Stimulated activated naive CD4-positive, alpha-beta T cell (primary cell): ENCODE results near the gene FEV.

Experiments used
- DNase-seq, 6 experiments: peaks; one replicate each; lab custom pipeline; 2025; lab: John Stamatoyannopoulos, UW

FEV gene

DNA sequence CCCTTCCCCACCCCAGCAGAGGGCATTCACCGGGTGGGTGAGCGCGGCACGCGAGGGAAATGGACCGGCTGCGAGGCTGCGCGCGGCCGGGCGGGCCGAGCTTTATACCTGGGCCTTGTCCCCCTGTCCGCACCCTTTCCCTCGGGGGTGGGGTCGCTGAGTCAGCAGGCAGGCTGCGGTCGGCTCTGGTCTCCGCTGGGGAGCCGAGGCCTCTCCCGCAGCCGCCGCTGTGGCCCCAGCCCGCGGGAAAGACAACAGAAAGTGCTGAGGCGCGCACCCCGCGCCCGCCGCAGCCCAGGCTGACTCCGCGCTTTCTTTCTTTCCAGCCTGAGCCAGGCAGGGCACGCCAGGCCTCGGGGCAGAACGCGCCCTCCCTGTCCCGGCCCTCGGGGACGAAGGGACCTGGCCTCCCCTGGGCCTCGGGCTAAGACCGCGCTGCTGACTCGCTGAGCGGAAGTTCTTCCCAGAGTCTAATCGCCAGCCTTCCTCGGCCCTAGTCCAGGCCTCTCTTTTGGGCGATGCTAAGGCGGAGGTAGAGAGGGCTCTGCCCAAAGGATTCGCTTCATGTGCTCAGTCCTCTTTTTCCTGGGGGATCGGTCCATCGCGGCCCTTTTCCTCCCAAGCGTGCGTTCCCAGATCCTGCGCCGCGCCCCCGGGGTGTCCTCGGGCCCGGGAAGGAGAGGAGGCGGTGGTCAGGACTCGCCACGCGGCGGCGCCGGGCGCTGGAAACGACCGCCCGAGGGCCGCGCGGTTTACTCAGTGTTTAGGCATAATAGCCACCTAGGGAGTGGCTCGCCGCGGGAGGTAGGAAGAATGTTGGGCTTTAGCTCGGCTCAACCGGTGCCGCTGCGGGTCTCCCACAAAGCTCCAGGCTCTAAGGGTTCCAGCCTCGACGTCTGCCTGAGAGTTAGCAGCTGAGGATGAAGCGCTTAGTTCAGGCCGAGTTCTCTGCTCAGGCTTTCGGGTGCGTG lies 8.6 kb upstream of the FEV start, which contains the start of gene CRYBA2:
CRYBA2 (minus strand) TSS at position 78 of the 971 bp plus-strand sequence. CDS start 246 bp downstream, outside the sequence.
- no peak for DNase-seq

DNA sequence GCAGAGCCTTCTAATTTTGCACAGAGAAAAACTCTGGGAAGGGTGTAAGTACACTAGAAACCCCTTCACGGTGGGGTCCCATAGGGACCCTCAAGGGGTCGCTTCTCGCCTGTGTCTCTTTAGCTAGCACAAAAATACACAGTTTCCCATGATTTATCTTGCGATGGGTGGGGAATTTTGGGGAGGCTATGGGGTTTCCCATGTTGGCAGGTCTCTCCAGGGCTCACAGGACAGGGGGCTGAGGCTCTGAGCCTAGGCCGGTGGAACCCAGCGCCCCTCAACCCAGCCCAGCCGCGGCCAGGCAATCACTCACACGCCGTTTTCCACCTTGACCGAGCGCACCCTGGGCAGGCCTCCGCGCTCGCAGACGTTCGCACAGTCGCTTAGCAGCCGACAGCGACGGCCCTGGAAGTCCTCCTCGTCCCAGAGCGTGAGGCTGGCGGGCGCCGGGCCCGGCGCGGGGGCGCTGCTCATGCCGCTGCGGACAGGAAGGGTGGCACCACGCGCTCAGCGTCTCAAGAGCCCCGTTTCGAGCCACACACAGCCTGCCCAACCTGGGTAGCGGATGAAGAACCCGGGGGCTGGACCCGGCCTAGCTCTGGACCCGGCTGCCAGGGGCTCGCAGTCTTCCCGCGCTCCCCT lies 7.8 kb upstream of the FEV start:
- DNase-seq = no peak

DNA sequence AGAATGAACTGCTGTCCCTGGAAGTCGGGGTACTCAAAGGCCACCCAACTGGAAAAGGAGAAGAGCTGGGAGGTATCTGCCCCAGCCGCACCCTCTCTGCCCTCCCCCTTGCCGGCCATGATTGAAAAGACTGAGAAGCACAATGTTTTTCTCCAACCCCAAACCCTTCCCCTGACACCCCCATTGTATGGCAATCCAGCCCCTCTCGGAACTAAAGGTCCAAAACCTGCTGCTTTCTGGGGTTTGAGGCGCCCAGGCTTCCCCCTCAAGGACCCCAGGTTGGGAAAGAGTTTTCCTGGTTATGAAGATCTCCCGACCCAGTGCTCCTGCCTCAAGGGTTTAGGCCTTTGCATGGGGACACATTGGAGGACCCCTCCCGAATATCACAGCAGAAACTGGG lies 7.2 kb upstream of the FEV start:
- no peak for DNase-seq

DNA sequence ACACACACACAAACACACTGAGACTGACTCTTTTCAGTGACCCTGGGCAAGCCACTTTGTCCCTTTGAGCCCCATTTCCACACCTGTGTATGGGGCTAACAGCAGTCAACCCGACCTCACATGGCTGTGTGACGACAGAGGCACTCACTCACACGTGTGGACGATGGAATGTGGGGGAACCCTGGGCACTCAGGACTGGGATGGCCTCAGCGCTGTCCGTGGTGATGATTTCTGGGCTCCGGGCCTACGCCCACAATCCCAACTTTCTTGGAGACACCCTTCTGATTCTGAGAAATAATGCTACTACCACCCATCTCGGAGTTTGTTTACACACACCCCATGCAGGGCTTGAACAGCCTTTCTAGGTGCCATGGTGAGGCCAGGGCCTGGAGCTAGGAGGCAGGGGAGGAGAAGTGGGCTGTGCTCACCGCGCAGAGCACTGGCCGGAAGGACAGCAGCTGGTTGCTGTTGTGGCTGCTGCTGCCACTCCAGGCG lies 6.7 kb upstream of the FEV start:
- DNase-seq = no peak

DNA sequence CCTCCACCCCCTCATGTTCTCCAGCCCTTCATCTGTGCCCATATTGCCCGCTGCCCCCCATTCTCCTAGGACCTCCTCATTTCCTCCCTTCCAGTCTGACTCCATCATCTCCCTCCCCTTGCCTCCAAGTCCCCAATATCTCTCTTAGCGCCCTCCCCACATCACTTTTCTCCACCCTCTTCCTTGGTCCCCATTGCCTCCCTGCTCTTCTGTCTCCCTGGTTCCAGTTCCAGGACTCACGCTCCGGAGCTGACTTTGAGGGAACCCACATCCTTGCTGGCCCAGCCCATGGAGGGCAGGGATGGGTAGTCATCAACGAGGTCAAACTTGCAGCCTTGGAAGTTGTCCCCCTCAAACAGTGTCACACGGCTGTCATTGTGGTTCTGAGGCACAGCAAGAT lies 5.6 kb upstream of the FEV start:
- no peak for DNase-seq

DNA sequence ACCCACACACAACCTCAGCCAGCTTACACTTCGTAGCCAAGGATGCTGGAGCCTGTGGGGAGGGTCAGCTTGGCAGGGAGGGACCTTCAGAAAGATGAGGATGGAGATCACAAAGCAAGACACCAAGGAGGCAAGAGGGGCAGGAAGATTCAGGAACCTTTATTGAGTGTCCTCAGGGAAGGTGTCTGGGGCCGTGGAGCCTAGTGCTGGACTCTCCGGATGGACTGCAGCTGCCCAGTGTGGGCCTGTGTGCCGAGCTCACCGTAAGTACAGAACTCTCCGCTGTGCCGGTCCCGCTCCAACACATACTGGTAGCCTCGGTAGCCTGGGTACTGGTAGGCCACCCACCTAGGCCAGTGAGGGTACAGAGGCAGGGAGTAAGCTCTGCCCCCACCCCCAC lies 5.1 kb upstream of the FEV start:
- no peak for DNase-seq

DNA sequence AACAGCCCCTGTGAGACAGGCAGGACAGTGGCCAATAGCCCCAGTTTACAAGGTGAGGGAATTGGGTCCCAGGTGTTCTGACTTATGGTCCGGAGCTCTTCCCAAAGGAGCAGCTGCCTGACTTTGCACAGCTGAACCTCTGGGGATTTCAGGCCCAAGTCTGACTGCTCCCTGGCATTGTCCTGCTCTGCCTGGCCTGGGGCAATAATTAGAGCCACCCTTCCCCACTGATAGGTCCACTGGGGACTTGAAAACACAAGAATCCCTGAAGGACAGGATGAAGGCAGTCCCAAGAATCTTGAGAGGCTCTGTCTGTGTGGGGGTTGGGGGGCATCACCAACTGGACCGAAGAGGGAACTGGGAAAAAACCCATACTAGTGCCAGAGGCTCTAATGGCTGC lies 3.7 kb upstream of the FEV start:
- DNase-seq = no peak

DNA sequence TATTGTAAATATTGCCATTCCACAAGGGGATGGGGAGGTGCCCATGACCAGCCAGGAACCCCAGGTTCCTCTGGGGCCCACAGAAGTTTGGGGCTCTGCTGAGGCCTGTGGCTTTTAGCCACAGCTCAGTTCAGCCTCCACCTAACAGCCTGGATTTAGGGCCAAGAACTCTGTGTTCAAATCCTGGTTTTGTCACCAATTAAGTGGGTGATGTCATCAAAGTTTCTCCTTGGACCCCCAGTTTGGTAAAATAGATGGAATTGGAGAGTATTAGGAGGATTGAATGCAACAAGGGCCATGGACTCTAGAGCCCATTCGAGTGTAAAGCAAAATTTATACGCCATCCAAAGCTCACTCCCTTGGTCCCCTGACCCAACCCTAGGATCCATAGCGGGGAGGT lies 3.2 kb upstream of the FEV start:
- no peak for DNase-seq

DNA sequence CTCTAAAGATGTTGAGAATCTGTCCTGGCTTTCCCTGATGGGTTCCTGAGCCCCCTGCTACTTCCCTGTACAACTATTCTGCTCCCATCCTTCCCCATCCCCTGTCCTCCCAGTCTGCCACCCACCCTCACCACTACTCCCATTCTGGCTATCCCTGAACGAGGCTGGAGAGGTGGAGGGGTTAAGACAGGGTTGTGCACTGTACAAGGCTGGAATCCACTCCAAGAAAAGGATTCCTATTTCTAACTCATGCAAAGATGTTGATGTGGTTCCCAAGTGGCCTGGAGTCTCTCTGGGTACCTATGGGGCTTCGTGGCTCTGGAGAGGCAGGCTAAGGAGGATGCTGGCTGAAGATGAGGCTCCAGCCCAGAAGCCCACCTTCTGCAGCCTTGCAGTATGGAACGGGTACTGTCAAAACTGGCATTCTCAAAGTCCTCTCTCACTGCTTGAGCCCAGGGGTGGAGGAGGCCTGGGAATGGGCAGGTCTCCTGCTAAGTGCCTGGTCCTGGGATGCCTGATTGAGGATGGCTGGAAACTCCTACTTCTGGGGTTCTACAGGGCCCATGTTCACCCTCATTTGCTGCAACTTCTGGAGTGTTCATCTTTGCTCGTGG lies 1.3 kb upstream of the FEV start:
- no peak for DNase-seq

DNA sequence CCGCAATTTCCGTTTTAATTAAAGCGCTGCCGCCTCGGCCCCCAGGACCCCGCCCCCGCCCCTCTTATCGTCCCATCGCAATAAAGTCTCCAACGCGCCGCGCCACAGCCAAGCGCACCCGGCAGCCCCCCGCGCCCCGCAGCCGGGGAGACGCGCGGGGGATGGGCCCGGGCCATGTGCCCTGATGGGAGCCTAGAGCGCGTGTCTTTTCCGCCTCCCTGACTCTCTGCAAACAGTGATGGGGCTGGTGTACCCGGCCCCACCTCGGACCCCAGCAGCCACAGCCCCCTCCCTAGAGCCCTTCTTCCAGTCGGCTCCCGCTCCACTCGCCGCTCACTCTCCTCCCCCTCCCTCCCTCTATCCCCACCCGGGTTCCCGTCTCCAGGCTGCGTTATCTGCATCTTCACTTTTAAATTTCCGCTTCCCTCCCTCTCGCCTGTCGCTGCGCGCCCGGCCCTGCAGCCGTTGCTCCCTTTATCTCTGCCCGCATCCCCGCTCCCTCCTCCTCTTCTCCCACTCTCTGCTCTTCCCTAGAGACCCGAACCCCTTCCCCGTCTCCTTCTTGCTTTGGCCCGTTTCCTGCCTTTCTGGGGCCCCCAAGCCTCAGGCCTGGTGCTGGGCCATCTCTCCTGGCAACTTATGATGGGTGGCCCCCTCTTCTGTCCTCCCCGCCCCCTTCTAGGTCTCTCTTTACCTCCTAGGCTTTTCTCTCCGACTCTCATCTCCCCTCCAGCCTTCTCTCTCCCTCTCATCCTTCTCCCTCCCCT lies 524 bp upstream of the FEV start:
- no peak for DNase-seq

DNA sequence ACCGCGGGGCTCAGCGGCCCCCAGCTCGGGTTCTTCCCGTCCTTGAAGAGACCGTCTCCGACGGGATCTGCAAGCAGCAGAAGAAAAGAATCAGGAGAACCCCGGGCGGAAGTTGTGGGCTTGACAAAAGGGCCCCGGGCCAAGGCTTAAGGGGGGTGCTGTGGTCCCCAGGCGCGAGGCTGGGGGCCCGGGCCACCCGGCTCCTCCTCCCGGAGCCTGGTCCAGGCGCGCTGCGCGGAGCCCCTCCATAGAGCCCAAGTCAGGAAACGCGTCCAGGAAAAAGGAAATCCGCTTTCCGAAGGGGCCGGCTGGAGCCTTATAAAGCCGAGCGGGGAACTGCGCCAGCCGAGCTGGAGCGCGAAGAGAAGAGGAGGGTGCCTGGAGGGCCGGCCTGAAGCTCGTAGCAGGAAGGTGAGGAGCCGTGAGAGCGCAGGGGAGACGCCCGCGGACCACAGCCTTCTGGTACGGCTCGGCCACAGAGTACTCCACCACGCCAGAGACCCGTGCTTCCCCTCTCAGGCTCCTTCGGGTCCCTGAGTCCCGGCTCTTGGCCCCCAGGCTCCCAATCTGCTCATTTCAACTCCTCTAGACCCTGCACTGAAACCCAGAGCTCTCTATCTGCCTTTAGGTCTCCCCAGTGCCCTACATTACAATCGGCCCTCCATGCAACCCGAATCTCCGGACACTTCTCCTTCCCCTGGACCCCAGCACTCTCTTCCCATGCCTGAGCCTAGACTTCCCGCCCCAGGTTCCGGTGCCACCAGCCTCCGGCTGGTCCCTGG lies 554 bp downstream of the FEV start:
- no peak for DNase-seq

DNA sequence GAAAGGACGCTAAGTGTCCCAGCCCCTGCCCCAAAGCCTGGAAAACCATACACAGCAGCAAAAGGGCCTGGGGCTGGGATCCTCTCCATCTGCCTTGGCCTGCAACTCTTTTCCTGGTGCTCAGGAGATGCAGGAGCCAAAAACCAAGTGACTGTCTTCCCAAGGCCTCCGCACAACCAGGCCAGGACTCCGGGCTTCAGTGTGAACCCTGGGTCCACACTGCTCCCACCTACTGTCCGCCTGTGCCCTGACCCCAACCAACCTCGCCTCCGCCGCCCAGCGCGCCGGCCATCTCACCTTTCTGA lies 1.1 kb downstream of the FEV start:
- no peak for DNase-seq

DNA sequence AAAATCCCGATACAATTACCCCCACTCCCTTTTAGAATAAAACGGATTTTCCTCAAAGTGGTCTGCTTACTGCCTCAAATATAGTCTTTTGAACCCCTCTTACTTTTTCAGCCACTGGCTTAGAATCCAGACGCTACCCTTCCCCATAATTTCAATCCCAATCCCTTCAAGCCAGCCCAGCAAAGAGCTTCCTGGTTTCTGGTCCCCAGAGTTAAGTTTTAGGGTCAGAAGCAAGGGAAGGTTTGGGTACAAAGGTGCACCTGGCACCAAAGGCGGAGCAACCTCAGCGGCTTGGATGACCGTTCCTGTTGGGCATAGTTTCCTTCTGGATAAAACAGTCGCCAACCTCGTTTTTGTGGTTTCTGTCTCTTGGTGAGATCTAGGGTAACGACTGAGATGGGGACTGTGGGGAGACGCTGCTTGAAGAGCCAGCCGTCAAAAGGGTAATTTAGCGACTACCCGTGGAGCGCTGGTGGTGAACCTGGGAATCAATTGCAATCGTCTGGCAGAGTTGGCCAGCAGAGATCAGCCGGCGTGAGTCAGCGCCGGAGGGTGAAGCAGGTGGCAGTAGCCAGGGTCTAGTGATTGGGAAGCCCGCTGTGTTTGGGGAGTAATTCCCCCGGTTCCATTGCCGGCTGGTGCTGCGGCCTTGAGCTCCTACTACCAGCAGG lies 1.6 kb downstream of the FEV start:
- no peak for DNase-seq

DNA sequence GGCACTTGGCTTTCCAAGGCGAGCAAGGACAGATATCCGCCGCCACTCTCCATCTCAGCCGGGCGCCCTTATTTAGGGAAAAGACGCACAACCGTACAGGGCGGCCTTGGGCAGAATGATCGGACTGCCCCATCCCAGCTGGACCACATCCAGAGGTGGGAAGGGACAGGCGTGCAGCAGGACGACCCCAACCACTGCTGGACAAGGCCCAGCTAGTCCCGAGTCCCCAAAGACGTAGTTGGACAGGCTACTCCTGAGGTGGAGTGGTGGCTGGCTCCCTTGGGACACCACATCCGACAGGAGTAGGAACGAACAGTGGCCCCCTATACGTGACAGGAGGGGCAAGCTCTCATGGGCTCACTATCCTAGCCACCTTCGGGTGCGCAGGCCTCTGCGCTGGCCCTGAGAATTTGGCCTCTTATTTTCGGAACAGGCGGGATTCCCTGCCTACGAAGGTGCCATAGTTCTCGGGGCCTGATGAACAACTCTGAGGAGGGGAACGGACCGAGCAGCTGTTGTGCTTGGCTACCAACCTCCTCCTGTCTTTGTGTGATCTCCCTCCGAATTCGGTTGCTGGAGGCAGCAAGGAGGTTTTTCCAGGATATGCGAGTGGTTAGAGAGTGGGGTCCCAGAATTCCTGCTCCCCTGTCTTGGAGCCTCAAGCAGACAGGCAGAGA lies 2.3 kb downstream of the FEV start:
- DNase-seq = no peak

DNA sequence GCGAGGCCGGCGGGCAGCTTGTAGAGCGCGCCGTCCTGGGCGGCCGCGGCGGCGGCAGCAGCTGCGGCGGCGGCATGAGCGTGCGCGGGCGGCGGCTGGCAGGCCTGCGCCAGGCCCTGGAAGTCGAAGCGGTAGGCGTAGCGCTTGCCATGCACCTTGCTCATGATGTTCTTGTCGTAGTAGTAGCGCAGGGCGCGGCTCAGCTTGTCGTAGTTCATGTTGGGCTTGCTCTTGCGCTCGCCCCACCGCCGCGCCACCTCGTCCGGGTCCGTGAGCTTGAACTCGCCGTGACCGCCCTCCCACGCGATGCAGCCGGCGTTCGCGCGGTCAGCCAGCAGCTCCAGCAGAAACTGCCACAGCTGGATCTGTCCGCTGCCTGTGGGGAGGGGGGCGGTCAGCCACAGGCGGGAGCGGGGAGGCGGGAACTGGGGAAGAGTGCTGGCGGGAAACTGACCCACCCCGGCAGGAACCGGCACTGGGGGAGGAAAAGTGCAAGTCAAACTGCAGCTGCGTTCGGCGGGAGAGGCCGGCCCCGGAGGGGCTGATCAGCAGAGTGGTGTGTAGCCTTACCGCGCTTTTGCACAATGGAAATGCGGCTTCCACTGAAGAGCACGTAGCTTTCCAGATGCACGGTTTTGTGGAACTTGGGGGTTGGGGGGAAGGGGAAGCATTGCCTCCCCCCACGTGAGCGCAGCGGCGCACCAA lies 3.0 kb downstream of the FEV start:
- DNase-seq = peak in 2 of 6 experiments; percentile 15 to 33

DNA sequence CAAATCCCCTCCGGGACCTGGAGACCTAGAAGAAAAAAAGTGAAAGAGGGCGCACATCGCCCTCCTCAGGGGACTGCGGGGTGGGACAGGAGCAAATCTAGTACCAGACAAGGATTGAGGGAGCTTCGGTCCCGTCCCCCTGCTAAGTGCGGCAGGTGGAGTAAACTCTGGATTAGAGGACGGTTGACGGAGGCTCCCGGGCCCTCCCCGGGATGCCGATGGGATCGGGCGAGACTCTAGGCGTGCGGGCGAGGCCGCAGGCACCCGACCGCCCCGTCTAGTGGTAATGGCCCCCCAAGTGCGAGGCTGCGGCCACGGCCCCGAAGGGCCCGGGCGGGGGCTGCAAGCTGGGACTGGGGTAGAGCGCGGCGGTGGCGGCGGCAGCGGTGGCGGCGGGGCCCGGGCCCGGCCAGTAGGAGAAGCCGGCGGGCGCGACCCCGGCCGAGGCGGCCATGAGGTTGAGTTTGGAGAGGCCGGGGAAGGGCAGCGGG lies 3.5 kb downstream of the FEV start:
- no peak for DNase-seq

DNA sequence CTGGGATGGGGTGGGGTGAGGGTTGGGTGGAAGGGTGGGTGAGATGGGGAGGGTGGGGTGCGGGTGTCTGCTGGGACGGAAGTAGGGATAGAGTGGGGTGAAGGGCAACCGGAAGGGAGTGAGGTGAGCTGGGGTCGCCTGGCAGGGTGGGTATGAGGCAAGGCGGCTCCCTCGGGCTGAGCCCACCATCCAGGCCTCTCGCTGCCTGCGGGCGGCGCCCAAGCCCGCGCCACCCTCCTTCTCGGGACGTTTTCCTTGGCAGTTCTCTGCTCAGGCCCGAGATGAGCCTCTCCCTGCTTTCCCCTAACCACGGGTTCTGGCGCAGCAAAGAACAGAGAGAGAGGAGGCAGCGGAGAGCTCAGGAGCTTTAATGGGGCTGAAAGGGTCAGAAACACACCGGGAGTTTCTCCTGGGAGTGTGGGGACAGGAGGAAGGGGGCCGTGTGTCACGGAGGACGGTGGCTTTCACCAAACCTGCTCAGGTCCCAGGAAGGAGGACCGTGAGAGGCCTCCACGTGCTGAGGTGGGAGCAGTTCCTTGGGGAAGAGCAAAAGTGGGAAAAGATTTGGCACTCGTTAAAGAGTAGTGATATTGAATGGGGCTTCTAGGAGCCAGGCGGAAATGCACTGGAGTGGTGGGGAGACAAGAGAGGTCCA lies 4.1 kb downstream of the FEV start:
- DNase-seq = no peak

DNA sequence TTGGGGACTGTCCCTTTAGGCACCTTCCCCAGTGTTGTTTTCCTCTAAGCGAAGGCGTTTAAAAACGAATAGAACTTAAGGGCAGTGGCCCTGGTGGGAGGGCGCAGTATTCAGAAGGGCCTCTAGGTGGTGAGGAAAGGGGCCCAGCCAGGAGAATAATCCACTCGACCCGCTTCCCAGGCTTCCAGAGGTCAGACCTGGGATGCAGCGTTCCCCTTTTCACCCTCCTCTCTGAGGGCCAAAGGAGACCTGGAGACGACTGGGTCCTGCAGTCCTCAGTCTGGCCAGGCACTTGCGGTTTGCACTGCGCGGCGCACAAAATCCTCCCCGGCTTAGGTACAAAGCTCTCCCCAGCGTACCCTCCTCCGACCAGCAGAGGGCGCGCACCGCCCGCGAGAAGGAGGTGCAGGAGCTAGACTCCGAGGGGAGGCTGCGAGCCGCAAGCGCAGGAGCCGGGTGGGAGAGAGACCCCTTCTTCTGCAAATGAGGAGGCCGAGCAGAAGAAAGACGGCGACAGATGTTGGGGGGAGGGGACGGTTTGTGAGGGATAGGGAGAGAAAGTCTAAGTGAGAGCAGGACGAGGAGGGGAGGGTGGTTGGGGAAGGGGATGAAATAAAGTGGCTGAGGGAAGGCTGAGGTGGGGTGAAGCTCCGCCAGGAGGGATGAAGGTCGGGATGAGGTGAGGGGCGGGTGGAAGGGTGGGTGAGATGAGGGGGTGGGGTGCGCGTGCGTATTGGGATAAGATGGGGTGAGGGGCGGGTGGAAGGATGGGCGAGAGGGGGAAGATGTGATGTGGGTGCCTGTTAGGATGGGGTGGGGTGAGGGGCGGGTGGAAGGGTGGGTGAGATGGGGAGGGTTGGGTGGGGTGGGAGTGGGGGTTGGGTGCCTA lies 4.9 kb downstream of the FEV start:
- peak; percentile 64 to 85 (median 75) for DNase-seq
